NCI-H146 treated with DMSO at 0.1 percent for 48 hours (cell line): Measurements from ENCODE around the gene OTOS.

Source experiments
- DNase-seq: peaks from one replicate; lab custom pipeline; 2025; ENCODE audit not compliant: unreplicated experiment; lab: John Stamatoyannopoulos, UW

The OTOS gene

DNA sequence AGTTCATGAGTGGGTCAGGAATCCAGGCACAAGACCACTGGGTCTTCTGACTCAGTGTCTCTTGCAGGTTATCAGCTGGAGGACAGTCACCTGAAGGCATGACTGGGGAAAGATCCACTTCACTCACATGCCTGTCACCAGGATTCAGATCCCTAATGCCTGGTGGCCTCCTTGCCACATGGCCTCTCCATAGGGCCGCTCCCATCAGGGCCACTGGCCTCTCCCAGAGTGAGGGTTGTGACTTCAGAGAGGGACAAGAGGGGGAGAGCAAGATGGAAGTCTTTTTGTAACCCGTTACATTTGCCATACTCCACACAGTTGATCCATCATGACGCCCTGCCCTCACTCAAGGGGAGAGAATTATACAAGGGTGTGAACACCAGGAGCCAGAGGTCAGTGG, 13.0 kb upstream of the OTOS start:
- no peak for DNase-seq

DNA sequence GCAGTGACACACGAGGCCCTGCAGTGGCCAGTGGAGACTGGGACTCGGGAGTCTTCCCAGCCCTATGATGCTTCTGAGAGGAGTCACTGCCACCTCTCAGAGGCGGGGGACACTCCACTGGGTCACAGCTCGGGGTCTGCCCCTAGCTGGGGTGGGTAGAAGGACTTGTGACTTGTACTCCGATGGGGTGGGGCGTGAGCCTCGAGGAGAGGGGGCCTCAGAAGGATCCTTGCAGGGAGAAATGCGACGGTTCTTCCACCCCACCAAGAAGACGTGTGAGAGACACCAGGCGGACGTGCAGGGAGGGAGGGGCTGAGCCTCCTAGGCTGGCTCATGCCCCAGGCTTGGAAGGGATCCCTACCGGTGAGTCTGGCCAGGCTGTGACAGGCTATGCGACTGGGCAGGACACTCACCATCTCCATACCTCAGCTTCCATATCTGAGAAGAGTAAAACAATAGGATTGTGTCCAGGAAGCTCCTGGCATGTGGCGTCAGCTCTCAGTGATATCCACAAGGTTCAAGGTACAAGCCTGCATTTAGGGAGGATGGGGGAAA, 11.1 kb upstream of the OTOS start:
- DNase-seq = no peak

DNA sequence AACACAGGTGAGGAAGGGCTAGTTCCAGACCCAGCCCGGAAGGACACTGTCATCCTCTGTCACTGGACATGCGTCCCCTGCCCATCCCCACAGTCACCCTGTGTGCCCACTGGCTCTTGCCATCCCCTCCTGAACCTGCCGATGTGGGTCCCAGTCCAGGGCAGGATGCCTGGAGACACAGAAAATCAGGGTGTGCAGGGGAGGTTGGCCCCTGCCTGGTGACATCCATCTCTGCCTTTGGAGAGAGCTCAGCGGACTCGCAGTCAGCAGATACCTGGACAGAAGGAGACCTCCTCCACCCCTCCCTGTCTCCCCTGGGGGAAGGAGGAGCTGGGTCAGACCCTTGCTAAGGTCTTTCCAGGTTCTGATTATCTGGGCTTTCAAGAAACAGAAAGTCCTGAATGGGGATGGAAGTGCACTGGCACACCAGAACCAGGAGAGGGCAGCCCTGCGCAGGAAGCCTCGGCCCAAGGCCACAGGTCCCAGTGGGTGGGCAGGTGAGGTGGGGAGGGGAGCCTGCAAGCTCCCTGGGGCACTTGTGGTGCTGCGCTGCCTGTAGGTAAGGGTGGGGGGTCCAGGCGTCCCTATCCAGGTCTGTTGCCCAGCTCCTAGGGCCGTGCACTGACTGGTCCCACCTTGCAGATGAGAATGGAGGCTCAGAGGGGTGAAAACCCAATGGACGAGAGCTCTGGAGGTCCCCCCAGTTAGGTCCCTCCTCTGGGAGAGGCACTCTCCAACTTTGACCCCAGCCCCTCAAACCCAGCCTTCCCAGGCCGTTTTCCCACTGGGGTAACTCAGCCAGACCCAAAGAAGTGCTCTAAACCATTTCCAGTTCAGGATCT, 9.7 kb upstream of the OTOS start:
- DNase-seq = peak; percentile 3

DNA sequence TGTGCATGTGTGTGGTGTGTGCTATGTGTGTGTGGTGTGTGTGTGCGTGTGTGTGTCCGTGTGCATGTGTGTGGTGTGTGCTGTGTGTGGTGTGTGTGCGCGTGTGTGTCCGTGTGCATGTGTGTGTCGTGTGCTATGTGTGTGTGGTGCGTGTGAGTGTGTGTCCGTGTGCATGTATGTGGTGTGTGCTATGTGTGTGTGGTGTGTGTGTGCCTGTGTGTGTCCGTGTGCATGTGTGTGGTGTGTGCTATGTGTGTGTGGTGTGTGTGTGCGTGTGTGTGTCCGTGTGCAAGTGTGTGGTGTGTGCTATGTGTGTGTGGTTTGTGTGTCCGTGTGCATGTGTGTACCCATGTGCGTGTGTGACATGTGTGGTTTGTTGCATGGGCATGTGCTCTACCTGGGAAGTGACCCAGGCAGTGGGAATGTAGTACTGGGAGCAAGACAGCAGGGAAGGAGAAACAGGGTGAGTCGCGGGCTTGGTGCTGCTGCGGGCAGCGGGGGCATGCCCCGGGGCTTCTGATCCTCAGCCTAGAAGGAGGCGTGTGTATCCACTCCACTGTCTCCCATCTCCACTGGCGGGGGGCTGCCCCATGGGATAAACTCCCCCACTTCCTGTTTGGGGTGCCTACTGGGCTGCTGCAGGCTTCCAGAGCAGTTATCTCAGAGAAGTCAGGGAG, 7.6 kb upstream of the OTOS start:
- no peak for DNase-seq

DNA sequence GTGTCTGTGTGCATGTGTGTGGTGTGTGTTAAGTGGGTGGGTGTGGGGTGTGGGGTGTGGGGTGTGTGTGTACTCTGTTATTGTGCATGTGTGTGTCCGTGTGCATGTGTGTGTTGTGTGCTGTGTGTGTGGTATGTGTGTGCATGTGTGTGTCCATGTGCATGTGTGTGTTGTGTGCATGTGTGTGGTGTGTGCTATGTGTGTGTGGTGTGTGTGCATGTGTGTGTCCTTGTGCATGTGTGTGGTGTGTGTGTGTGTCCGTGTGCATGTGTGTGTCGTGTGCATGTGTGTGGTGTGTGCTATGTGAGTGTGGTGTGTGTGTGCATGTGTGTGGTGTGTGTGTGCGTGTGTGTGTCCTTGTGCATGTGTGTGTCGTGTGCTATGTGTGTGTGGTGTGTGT, 6.9 kb upstream of the OTOS start:
- no peak for DNase-seq

DNA sequence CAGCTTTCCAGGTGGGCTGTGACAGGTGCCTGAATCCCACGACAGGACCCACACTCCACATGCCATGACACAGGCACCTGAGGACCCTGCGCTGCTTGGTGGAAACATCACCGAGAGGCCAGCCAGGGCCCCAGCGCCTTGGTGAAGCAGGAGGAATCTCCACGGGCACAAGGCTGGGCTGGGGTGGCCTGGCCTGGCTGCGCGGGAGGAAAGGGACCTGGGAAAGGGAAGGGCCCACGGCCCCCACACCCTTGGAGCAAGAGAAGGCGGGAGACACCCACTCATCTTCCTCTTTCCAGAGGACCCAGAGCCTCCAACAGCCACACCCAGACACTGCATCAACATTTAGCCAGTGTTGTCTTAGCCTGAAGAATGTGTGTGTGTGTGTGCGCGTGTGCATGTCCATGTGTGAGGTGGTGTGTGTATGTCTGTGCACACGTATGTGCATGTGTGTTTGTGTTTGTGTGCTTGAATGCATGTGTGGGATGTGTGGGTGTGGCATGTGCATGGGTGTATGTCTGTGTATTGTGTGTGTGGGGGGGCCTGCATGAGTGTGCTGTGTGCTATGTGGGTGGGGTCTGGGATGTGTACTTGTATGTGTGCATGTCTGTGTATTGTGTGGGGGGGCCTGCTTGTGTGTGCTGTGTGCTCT, 6.3 kb upstream of the OTOS start:
- DNase-seq = no peak

DNA sequence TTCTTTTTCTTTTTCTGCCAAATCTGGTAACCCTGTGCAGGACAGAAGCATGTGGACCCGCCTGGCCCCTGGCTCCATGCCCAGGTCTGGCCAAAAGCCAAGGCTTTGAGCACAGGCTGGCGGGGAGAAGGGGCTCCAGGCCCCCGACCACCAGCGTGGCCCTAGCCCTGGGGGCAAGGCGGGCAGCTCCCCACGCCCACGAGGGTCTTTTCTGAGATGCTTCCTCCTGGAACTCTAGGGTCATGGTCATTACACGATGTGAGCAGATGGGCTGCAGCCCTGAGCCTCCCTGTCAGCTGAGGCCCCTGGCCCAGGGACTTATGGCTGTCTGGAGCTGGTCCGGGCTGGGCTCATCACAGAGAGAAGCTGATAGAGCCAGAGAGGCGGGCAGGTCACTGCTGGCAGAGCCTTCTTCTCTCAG, 5.7 kb upstream of the OTOS start:
- DNase-seq = no peak

DNA sequence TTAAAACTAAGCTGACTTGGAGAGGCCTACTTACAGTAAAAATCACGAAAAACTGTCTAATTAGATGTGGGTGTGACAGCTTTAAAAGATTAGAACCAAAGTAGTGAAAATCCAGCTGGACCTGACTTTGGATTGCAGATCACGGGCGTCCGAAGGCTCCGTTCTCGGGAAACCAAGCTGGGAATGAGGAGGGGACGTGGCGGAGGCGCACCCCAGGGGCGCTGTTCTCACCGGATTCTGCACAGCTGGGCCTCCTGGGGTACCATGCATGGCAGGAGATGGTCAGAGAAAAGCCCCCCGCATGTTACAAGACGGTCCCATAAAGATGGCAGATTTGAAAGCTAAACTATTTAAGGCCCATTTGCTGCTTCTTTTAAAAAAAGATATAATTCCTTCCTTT, 5.0 kb upstream of the OTOS start:
- DNase-seq = no peak

DNA sequence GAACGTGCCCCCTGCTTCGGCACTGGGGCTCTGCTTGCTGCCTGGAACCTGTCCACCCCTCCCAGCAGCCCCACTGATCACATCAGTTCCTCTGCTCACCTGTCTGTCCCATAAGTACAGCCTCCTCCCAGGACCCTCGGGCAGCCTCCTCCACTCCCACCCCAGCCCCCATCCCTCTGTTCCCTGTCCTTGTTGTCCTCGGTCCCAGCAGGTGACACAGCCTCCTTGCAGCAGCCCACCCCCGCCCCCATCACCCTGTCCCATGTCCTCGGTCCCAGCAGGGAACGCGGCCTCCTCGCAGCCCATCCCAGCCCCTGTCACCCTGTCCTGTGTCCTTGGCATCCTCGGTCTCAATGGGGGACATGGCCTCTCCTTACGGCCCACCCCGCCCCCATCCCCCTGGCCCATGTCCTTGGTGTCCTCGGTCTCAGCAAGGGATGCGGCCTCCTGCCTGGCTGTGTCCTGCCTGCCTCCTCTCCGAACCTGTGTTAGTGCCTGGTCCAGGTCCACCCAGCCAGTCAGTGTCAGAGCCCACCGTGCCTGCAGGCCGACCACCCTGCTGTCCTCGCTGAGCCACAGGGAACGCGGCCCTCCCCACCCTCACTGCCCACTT, 4.3 kb upstream of the OTOS start:
- DNase-seq = no peak

DNA sequence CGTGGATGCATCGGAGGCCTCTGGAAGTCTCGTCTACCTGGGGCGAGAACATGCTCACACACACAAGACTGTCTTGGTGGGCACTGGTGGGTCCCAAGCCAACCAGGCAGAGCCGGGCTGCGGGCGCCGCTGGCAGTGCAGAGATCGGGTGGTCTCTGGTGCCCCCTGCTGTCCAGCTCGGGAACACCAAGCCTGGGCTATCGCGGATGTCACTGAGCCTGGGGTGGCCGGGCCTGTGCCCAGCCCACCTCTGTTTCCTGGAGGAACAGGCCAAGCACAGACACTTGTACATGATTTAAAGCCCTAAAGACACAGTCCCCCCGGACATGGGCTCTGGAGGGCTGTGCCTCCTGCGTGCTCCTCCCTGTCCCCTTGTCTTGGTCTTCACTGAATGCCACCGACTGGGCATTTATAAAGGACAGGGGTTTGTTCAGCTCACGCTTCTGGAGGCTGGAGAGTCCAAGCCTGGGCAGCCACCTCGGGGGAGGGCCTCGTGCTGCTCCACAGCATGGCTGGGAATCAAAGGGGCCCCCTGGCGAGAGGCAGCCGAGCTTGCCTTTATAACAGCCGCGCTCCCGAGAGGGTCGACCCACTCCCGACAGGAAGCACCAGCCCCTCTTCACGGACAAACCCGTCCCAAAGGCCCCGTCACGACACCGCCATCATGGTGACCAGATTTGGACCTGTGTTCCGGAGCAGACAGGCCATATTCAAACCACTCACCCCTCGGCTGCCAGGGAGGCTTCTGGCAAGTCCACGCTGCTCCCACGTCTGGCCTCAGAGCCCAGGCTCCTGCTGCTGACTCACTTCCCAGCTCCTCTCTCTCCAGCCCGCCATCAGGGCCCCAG, 3.6 kb upstream of the OTOS start:
- DNase-seq = peak; percentile 4

DNA sequence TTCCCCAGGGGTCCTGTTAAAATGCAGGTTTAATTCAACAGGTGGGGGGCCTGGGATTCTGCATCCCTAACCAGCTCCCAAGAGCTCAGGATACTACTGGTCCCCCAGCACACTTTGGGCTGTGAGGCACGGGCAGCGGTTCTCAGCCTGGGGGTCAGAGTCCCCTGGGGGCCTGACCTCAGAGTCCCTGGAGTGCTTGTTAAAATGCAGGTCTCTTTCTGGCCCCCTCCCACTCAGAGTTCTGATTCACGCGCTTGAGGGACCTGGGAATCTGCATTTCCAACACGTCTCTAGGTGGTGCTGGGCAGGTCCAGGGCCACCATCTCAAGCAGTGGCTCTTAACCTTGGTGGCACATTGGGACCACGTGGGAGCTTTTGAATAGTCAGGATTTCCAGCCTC, 2.8 kb upstream of the OTOS start:
- DNase-seq = no peak

DNA sequence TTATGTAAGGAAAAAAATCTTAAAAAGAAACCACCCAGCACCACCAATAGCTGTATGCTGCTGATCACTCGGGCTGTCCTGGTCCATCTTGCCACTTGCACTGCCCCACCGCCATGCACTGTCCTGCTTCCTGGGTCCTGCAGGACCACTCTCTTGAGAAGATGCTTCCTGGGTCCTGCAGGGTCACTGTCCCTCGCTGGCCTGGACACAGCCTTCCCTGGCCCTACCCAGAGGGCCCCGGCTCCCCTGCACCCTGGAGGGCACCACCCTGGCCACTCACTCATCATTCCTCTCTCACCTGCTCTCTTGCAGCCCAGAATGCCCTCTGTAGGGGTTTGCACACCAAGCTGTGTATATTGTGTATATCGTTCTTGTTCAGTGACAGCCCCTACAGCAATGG, 2.4 kb upstream of the OTOS start:
- DNase-seq = no peak

DNA sequence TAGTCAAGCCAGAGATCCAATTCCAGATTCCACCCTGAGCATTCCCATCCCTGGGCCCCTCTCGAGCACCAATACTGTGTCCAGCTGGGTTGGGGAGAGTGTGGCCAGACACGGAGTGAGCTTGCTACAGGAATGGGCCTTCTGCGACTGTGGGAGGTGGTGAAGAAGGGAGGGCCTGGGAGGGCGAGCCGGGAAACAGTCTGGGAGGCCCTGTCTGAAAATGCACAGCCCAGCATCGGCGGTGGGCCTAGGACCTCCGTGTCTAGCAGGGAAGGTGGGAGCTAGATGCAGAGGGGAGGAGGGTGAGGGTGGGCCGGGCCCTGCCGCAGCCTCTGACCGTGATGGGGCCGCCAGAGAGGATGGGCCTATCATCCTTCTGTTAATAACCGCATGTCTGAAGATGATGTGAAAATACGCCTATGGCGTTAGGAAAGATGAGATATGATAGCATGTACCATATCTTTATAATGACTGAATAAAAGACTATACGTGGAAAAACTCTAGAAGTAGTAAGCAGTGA, 1.9 kb upstream of the OTOS start:
- DNase-seq = no peak

DNA sequence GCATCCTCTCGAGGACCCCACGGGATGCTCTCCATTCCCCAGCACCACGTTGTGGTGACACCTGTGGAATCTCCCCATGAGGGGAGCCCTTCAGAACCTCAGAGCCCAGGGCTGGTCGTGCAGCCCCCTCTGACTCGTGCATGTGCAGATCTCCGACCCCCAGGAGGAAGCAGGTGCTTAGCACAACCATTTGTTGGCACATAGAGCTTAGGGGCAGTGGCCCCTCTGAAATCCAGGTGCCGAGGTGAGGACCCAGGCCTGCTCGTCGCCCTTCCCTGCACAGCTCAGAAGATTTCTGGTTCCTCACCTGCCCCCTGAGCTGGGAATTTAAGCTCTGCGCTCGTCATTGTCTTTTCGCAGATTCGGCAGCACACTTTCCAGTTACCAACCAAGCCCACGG, 1.3 kb upstream of the OTOS start:
- no peak for DNase-seq

DNA sequence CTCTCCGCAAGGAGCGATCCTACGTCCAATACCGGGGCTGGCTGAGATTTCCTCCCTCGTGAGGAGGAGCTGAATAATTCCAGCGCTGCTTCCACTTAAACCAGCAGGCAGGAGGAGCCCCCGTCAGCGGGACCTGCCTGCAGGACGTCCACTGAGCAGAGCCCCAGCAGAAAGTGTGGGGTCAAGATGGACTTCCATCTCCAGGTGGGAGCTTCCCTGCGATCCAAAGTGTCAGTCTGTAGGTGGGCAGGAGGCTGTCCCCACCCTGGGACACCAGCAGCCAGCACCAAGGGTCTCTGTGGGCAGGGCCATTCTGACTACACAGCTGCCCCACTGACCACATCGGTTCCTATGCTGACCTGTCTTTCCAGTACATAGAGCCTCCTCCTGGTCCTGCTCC, 462 bp upstream of the OTOS start:
- DNase-seq = no peak

DNA sequence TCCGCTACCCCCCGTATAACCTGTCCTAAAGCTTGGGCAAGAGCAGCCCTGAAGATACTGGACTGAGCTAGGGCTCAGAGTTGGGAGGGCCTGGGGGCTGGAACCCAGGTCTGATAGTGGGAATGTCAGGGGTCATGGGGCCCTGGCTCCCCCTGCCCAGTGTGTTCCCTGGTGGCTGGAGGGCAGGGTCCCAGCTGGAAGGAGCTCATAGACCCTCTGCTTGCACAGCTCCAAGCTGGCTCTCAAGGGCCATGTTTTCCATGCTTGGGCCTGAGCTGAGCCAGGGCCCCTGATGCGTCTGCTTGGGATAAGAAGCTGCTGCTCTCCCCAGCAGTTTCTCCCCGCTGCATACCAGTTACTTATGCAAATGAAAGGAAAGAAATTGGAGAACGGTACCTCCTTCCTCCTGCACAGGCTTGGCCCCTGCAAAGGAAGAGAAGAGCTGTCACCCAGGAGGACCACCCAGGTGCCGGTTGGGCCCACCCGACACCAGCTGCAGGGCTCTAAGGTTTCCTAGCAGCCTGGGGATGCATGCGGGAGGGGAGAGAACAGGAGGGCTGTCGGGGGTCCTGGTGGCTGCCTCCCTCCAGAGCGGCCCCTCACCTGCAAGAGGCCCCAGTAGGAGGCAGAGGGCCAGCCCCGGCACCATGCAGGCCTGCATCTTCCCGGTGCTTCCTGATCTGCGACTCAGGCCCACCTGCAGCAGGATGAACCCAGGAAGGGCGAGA, 628 bp downstream of the OTOS start:
- DNase-seq = no peak

DNA sequence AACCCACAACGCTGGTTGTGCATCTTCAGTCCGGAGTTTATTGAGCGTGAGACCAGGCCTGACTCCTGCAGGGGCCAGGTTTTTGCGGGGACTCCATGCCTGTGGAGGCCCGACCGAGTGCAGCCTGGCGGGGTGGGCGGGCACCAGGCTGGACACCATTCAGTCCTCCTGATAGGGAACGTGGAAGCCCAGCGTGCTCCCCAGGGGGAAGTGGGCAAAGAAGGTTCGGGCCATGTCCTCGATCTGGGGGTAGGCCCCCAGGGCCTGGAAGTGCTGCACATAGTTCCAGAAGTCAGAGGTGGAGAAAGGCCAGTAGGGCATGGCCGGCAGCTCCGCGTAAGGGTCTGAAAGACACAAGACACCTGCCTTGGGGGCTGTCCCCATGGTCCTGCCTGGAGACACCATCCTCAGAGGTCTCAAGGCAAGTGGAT, 1.4 kb downstream of the OTOS start:
- no peak for DNase-seq

DNA sequence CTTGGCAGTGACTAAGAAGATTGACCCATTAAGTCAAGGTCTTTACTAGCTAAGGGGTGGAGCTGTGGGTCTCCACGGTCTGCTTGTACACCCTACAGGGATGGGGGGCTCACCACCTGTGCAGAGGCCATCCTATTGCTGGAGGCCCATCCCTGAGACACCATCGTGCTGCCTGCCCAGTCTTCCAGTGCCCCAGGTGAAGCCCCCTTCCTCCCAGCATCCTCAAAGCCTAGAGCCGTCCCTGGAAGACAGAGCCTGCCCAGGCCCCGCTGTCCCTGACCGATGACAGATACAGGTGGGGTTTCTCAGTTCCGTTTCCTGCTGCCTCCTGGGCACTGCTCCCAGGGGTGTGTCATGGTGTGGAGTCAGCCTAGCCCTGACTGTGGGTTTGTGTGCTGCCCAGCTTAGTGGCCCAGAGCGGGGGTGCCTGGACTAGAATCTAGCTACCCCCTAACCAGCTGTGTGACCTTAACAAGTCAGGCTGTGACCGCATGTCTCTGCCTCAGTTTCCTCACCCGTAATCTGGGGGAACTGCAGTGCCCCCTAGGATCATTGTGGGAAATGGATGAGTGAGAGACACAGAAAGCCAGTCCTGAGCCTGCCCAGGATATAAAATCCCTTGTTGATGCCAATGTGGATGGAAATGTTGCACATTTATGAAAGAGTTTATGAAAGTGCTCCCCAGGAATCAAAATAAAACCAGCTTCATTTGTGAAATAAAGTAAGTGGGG, 2.0 kb downstream of the OTOS start:
- no peak for DNase-seq
